ENCODE results near the gene SDK1.

The SDK1 gene

GRCh38 chr7:3517344-3517743 is 216.3 kb downstream of the SDK1 start:
- DNase-seq (ENCODE audit: extremely low read depth in 1 of 2, low read depth in 1 of 2): no peak

GRCh38 chr7:3518546-3518945 is 217.5 kb downstream of the SDK1 start:
- DNase-seq (ENCODE audit: extremely low read depth in 1 of 2, low read depth in 1 of 2): no peak

- DNase-seq (ENCODE audit: extremely low read depth in 1 of 2, low read depth in 1 of 2): no peak
These were observed 219.2 kb downstream of the SDK1 start for GRCh38 chr7:3520206-3520605.

DNA sequence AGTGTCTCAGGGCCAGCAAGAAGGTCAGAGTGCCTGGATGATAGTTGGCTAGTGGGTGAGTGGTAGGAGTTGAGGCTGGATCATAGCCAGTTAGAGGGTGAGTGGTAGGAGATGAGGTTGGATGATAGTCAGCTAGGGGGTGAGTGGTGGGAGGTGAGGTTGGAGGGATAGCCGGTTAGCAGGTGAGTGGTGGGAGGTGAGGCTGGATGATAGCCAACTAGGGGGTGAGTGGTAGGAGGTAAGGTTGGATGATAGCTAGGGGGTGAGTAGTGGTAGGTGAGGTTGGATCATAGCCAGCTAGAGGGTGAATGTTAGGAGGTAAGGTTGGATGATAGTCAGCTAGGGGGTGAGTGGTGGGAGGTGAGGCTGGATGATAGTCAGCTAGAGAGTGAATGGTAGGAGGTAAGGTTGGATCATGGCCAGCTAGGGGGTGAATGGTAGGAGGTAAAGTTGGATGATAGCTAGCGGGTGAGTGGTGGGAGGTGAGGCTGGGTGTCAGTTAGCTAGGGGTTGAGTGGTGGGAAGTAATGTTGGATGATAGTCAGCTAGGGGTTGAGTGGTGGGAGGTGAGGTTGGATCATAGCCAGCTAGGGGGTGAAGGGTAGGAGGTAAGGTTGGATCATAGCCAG is 226.6 kb downstream of the SDK1 start:
- no peak for DNase-seq (ENCODE audit: extremely low read depth in 1 of 2, low read depth in 1 of 2)

- DNase-seq (ENCODE audit: extremely low read depth in 1 of 2, low read depth in 1 of 2): no peak
These were observed 232.0 kb downstream of the SDK1 start for GRCh38 chr7:3533040-3533439.

- DNase-seq (ENCODE audit: extremely low read depth in 1 of 2, low read depth in 1 of 2): no peak
These were observed 236.3 kb downstream of the SDK1 start for GRCh38 chr7:3537210-3537875.

- no peak for DNase-seq (ENCODE audit: extremely low read depth in 1 of 2, low read depth in 1 of 2)
These were observed 237.0 kb downstream of the SDK1 start for GRCh38 chr7:3538041-3538440.

DNA sequence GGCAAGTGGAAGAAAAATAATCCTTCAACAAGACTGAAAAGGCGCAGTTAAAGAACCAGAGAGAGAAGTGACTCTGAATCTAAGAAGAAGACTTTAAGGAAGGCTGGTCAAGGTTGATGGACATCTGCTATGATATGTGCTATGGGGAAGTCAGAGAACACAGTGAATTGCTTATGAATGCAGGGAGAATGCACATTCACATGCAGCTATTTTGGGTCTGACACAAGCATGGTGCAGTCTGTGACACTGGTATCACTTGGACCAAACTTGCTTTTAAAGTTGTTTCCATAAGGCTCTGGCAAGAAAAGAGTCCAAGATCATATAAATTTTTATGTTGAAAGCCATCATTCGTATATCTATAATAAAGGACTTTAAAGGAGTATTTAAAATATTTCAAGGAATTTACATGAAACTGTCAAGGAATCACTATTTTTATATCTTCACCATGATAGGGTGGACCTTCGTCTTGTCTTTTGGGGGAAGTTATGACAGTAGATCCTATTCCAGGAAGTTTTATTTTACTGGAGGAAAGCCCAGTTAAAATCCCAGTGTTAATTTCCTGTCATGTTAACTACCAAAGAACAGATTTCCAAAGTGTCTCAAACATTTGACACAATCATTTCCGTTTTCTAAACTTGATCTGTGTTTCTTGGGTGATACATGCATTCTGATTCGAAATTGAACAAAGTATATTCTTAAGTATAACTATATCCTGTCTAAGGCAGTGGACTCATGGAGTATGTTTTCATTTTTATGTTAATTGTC is 239.6 kb downstream of the SDK1 start:
- no peak for DNase-seq (ENCODE audit: extremely low read depth in 1 of 2, low read depth in 1 of 2)

DNA sequence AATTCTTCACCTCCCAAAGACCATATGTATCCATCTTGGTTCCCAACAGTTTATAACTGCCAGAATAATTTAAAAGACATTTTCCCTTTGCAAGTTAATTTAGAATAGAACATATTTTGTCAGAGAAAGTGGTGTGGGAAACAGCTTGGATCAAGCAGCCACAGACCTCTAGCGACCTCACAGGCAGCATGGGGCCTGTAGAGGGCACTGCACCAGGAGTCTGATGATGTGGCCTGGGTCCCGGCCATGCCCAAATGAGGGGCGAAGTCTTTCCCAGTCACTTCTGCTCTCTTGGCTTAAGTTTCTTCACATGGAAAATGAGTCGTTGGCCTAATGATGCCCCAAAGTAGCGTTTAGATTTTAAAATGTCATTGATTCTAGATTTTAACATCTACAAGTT is 243.2 kb downstream of the SDK1 start:
- no peak for DNase-seq (ENCODE audit: extremely low read depth in 1 of 2, low read depth in 1 of 2)

GRCh38 chr7:3548815-3549214 is 247.8 kb downstream of the SDK1 start:
- DNase-seq (ENCODE audit: extremely low read depth in 1 of 2, low read depth in 1 of 2): no peak

DNA sequence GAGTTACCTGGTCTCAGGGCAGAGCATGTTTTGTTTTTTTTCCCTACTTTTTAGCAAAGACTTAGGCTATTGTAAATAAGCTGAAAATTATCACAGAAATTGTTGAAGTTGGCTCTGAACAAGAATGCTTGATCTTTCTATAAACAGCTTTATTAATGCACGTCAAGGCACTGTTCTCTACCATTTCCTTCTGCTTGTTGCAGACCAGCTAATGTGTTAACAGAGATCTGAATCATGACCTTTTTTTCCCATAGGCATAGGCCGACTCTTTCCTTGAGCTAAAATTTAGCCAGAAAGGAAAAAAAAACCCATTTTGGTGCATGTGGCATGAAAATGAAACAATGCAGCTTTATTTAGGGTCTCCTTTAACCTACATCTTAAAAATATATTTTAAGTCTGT is 248.5 kb downstream of the SDK1 start:
- no peak for DNase-seq (ENCODE audit: extremely low read depth in 1 of 2, low read depth in 1 of 2)

DNA sequence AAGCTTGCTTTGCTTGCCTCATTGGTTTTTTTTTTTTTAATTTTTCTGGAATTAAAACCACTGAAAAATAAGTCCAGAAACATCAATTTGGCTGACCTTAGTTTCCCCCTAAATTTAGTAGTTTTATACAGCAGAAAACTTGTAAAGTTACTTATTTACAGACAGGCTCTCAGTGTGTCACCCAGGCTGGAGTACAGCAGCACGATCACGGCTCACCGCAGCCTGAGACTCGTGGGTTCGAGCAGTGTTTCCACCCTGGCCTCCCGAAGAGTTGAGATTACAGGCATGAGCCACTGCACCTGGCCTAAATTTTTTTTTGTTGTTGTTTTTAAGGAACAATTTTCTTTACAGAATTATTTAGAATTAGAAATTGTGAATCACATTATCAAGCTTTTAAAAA is 250.5 kb downstream of the SDK1 start:
- DNase-seq (ENCODE audit: extremely low read depth in 1 of 2, low read depth in 1 of 2): no peak

DNA sequence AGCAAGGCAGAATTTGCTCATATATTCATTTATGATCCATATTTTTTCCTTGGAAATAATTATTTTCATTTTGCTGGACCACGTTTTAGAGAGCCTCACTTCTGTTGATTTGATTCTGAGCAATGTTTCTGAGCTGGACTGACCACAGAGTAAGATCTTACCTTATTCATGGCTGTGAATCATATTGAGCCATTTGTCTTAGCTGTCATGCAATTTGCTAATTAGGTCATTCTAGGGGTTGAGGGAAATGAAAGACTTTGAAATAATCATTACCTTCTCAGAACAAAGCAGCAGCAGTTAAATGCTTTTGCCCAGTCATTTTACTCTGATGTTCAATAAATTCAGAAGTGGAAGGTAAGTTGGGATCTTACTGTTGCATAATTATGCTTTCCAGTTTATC is 251.4 kb downstream of the SDK1 start:
- DNase-seq (ENCODE audit: extremely low read depth in 1 of 2, low read depth in 1 of 2): no peak

DNA sequence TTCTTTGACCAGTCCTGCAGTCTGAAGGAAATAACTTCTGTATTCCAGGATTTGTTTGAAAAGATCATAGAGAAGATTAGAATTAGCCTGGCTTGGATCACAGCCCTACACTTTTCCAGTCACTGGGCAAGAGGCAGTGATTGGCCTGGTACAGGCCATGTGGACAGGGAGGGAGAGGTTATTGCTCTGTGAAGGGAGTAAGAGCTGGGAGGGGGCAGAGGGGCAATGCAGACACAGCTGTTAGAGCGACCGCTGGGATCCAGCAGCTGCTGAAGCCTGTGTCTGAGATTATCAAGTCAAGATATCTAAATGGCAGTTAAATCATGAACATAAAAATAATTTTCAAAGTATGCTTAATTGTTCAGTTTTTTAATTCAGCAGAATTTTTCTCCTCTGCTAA is 257.3 kb downstream of the SDK1 start:
- no peak for DNase-seq (ENCODE audit: extremely low read depth in 1 of 2, low read depth in 1 of 2)

GRCh38 chr7:3559278-3559677 is 258.2 kb downstream of the SDK1 start:
- DNase-seq (ENCODE audit: extremely low read depth in 1 of 2, low read depth in 1 of 2): no peak

DNA sequence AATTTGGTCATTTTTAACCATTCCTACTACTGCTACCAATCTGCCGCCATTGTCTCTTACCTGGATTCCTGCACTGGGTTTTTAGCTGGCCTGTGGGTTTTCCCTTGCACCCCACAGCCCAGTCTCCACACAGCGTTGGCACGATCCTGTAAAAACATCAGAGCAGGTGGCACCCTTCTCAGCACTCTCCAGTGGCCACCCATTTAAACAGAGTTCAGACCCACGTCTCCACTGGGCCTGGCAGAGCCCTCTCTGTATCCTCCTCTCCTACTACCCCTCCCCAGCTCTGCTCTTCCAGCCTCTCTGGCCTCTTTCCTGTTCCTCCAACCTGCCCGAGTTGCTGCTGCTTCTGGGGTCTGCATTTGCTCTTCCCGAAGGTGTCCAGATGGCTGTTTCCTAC is 259.4 kb downstream of the SDK1 start:
- DNase-seq (ENCODE audit: extremely low read depth in 1 of 2, low read depth in 1 of 2): no peak

DNA sequence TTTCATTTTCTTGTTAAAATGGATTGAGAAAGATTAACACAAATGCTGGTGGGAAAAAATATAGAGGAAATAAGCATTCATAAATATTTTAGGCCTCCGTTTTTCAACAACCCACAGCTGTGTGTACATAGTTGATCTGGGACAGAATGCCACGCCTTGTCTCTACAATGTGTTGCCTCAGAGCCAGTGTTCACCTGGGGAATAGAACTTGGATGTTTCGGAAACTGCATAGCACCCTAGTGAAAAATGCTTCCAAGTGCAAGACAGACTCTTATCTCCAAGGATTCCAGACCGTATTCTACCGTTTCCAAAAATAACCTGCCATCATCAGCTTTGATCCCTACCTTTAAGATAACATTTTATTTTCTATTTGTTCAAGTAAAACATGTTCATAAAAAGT is 260.9 kb downstream of the SDK1 start:
- no peak for DNase-seq (ENCODE audit: extremely low read depth in 1 of 2, low read depth in 1 of 2)

- DNase-seq (ENCODE audit: extremely low read depth in 1 of 2, low read depth in 1 of 2): no peak
These were observed 263.2 kb downstream of the SDK1 start for GRCh38 chr7:3564231-3564630.

DNA sequence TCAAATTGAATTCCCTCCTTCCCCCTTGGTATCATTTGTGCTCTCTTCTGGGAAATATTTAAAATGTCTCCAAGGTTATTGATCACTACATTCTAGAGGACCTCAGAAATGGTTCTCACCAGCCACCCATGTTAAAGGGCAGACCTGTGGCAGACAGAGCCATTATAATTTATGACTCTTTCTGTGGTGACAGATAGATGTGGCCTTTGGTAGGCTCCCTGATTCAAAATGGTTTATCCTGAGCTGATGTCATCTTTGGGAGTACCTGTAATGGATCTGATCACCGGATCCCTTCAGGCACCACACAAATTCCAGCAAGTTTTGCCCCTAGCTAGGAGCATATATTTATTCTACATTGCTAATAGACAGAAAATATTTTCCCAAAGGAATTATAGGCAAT is 267.5 kb downstream of the SDK1 start:
- DNase-seq (ENCODE audit: extremely low read depth in 1 of 2, low read depth in 1 of 2): no peak

DNA sequence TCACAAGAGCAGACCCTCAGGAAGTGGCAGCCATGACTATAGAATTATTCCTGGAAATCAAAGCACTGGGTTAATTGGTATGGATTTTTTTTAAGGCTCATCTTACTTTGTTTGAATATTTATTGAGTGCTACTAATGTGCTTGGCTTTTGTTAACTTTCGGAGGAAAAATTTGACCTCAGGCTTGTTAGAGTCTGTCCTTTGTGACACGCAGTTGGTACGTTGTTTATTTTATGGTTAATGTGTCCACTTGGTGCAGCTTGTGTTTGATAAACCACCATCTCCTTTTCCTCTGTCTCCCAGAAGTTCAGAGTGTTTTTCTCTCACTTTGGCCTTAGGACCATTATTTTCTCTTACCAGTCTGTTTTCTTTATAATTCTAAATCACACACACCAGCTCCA is 268.6 kb downstream of the SDK1 start:
- no peak for DNase-seq (ENCODE audit: extremely low read depth in 1 of 2, low read depth in 1 of 2)

DNA sequence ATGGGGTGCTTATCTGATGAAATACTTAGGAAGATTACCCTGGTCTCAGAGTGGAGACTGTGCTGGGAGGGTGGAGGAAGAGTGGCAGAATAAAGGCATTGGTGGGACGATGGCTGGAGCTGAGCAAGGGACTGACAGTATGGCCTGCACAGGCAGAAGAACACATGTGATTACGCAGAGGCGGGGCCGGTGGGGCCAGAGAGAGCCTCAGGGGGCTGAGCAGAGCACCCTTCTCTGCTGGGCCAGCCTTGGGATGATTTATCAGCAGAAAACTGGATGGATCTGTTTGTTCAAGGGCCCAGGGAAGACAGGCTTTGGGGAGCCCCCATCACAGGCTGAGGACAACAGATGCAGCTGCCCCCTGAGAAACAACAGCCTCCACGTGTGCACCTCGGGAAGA is 272.1 kb downstream of the SDK1 start:
- no peak for DNase-seq (ENCODE audit: extremely low read depth in 1 of 2, low read depth in 1 of 2)

GRCh38 chr7:3574386-3574785 is 273.3 kb downstream of the SDK1 start:
- DNase-seq (ENCODE audit: extremely low read depth in 1 of 2, low read depth in 1 of 2): no peak
